Measurements from ENCODE around the gene TBC1D5. TPM values are rescaled to one million over a fixed set of nuclear protein-coding genes. Genes with fewer than 3 reads are reported as not detected.

The TBC1D5 gene
- total and polyA plus RNA-seq, 2 of the 4 experiments (the other 2 are of a cell fraction), result 16.4 to 57.0 TPM

GRCh38 chr3:17155951-17156350, 586.5 kb downstream of the TBC1D5 start:
- no peak for DNase-seq
- in situ Hi-C loops (cut with MboI; ENCODE audit: low sequenced_read_pairs) (no loop called here), dilution Hi-C loops (cut with HindIII; ENCODE audit: low sequenced_read_pairs, unreplicated experiment) (no loop called here), intact Hi-C loops (cut with micrococcal nuclease) (no loop called here)
- H3K27me3 ChIP-seq (ENCODE audit: control insufficient read depth, insufficient read depth, low read length), result no peaks in the 10 kb centered on the region
- no peak overlapping the region for H3K18ac ChIP-seq (ENCODE audit: low read depth, low read length)
- 0 out of 2 replicates have a peak, but pooled peaks cover 2% of the 10 kb centered on the region for H4K20me1 ChIP-seq (ENCODE audit: insufficient read depth, low read length)
- no peak overlapping the region for H4K8ac ChIP-seq (ENCODE audit: low read depth in 2 of 2, low read length in 2 of 2)
- H3K4ac ChIP-seq (ENCODE audit: low read depth, low read length), result no peak overlapping the region
- ChIA-PET POLR2A (ENCODE audit: unreplicated experiment) (no interaction called here), CTCF (no interaction called here)
- H2BK5ac ChIP-seq (ENCODE audit: low read depth, low read length, poor library complexity, severe bottlenecking), result no peak overlapping the region
- H3K79me1 ChIP-seq (ENCODE audit: low read depth in 1 of 2, low read length in 2 of 2), result no peaks in the 10 kb centered on the region
- H3K4me2 ChIP-seq (ENCODE audit: low read depth, low read length), result no peak overlapping the region
- no peak overlapping the region for H2AK5ac ChIP-seq (ENCODE audit: low read depth, low read length)
- H3K27ac ChIP-seq (ENCODE audit: insufficient read depth, low read length), result no peak overlapping the region
- H3K9me3 ChIP-seq (ENCODE audit: control insufficient read depth, insufficient read depth, low read length), result peaks cover 3% of the 10 kb centered on the region
- TF ChIP-seq USF2 (IDR thresholded peaks at IDR 0.05; ENCODE audit: low read depth, low read length) (no peak), RFX5 (IDR thresholded peaks at IDR 0.05; ENCODE audit: low read depth, low read length) (no peak), MAZ (IDR thresholded peaks at IDR 0.05; ENCODE audit: borderline replicate concordance, low read depth, low read length) (no peak), SMC3 (IDR thresholded peaks at IDR 0.05; ENCODE audit: low read depth, low read length) (no peak), CEBPB (IDR thresholded peaks at IDR 0.05; ENCODE audit: low read depth, low read length) (no peak), FOS (IDR thresholded peaks at IDR 0.05; ENCODE audit: low read depth, low read length) (no peak), CTCF (conservative IDR thresholded peaks at IDR 0.05; ENCODE audit: low read depth, low read length) (no peak), MXI1 (IDR thresholded peaks at IDR 0.05; ENCODE audit: borderline replicate concordance, low read depth, low read length) (no peak), MAFK (IDR thresholded peaks at IDR 0.05; ENCODE audit: low read depth, low read length) (no peak)
- no peak overlapping the region for H2BK15ac ChIP-seq (ENCODE audit: low read depth, low read length)
- no peak overlapping the region for H2BK20ac ChIP-seq (ENCODE audit: low read depth, low read length)
- H2AFZ ChIP-seq (replicated peaks; ENCODE audit: low read length, poor library complexity), result no peak overlapping the region
- no TSS peak for BruUV-seq (replicated peaks)
- no peak overlapping the region for H2BK120ac ChIP-seq (ENCODE audit: low read depth, low read length)
- no peak overlapping the region for H2AK9ac ChIP-seq (replicated peaks; ENCODE audit: low read depth, low read length, poor library complexity)
- H3K56ac ChIP-seq (ENCODE audit: extremely low read depth, insufficient read depth, low read length), result no peak overlapping the region
- no peak for ATAC-seq (ENCODE audit: low read depth)
- H3K9me1 ChIP-seq (ENCODE audit: insufficient read depth, low read length), result peaks cover 10% of the 10 kb centered on the region
- no peak overlapping the region for H4K91ac ChIP-seq (ENCODE audit: insufficient read depth, low read depth, low read length)
- 0 out of 2 replicates have a peak, but pooled peaks cover 5% of the 10 kb centered on the region for H3K4me1 ChIP-seq (ENCODE audit: control insufficient read depth, insufficient read depth, low read length)
- H3K4me3 ChIP-seq (ENCODE audit: insufficient read depth, low read depth, low read length), result no peak overlapping the region
- H3K14ac ChIP-seq (replicated peaks; ENCODE audit: low read depth, low read length), result no peak overlapping the region
- no peak overlapping the region for H3K23ac ChIP-seq (ENCODE audit: low read depth, low read length)
- WGBS, 2 experiments (ENCODE audit: extremely low coverage in 2 of 2, insufficient read length in 1 of 2), result no CpG with 5 or more reads among the region's 1 CpG
- H3K9ac ChIP-seq (ENCODE audit: low read depth, low read length), result no peak overlapping the region
- peaks cover 4% of the 10 kb centered on the region; the same call in 1 of the 2 replicates for H3K36me3 ChIP-seq (ENCODE audit: control insufficient read depth, insufficient read depth, low read length)
- no peak overlapping the region for H4K5ac ChIP-seq (ENCODE audit: low read depth, low read length)

All from IMR-90 (cell line).